ENCODE measurements around the gene ANKS1B. TPM values are rescaled to one million over a fixed set of nuclear protein-coding genes. Genes with fewer than 3 reads are reported as not detected.

The ANKS1B gene
- total and polyA plus RNA-seq, 2 of the 4 experiments (the other 2 are of a cell fraction), result 0.17 to 0.18 TPM

- Histone ChIP-seq H3K23ac (ENCODE audit: low read depth, low read length) (no peak overlapping the region), H2BK120ac (ENCODE audit: low read depth, low read length) (no peak overlapping the region), H2BK15ac (ENCODE audit: low read depth, low read length) (no peak overlapping the region), H3K27me3 (ENCODE audit: control insufficient read depth, insufficient read depth, low read length) (no peaks in the 10 kb centered on the region), H3K4me1 (ENCODE audit: control insufficient read depth, insufficient read depth, low read length) (no peaks in the 10 kb centered on the region), H2AK5ac (ENCODE audit: low read depth, low read length) (no peak overlapping the region), H3K36me3 (ENCODE audit: control insufficient read depth, insufficient read depth, low read length) (no peaks in the 10 kb centered on the region), H3K56ac (ENCODE audit: extremely low read depth, insufficient read depth, low read length) (no peak overlapping the region), H3K9ac (ENCODE audit: low read depth, low read length) (no peak overlapping the region), H4K20me1 (ENCODE audit: insufficient read depth, low read length) (no peaks in the 10 kb centered on the region), H2AK9ac (replicated peaks; ENCODE audit: low read depth, low read length, poor library complexity) (no peak overlapping the region), H4K8ac (ENCODE audit: low read depth in 2 of 2, low read length in 2 of 2) (no peak overlapping the region), H2AFZ (replicated peaks; ENCODE audit: low read length, poor library complexity) (no peak overlapping the region), H3K79me1 (ENCODE audit: low read depth in 1 of 2, low read length in 2 of 2) (no peaks in the 10 kb centered on the region), H2BK20ac (ENCODE audit: low read depth, low read length) (no peak overlapping the region), H3K27ac (ENCODE audit: insufficient read depth, low read length) (no peak overlapping the region), H3K9me1 (ENCODE audit: insufficient read depth, low read length) (no peaks in the 10 kb centered on the region), H2BK5ac (ENCODE audit: low read depth, low read length, poor library complexity, severe bottlenecking) (no peak overlapping the region), H3K4me3 (ENCODE audit: insufficient read depth, low read depth, low read length) (no peak overlapping the region), H3K14ac (replicated peaks; ENCODE audit: low read depth, low read length) (no peak overlapping the region), H3K4ac (ENCODE audit: low read depth, low read length) (no peak overlapping the region), H3K18ac (ENCODE audit: low read depth, low read length) (no peak overlapping the region), H3K9me3 (ENCODE audit: control insufficient read depth, insufficient read depth, low read length) (peaks cover 9% of the 10 kb centered on the region), H3K4me2 (ENCODE audit: low read depth, low read length) (no peak overlapping the region), H4K91ac (ENCODE audit: insufficient read depth, low read depth, low read length) (no peak overlapping the region), H4K5ac (ENCODE audit: low read depth, low read length) (no peak overlapping the region)
- no CpG with 5 or more reads among the region's 3 CpGs for WGBS, 2 experiments (ENCODE audit: extremely low coverage in 2 of 2, insufficient read length in 1 of 2)
- ChIA-PET CTCF (interaction anchor here (0.6 kb wide), 1 partner anchor 75 kb away, joined by 3 read pairs; no protein-coding TSS in a partner anchor), POLR2A (ENCODE audit: unreplicated experiment) (no interaction called here)
- dilution Hi-C loops (cut with HindIII; ENCODE audit: low sequenced_read_pairs, unreplicated experiment) (no loop called here), intact Hi-C loops (cut with micrococcal nuclease) (no loop called here), in situ Hi-C loops (cut with MboI; ENCODE audit: low sequenced_read_pairs) (no loop called here)
- TF ChIP-seq MXI1 (IDR thresholded peaks at IDR 0.05; ENCODE audit: borderline replicate concordance, low read depth, low read length), result no peak
- no peak for TF ChIP-seq RFX5 (IDR thresholded peaks at IDR 0.05; ENCODE audit: low read depth, low read length)
- TF ChIP-seq RCOR1 (IDR thresholded peaks at IDR 0.05; ENCODE audit: insufficient replicate concordance, low read length), result no peak
- no peak for TF ChIP-seq SMC3 (IDR thresholded peaks at IDR 0.05; ENCODE audit: low read depth, low read length)
- no peak for TF ChIP-seq MAZ (IDR thresholded peaks at IDR 0.05; ENCODE audit: borderline replicate concordance, low read depth, low read length)
- no peak for TF ChIP-seq RAD21 (IDR thresholded peaks at IDR 0.05; ENCODE audit: low read length)
- no peak for TF ChIP-seq POLR2A (IDR thresholded peaks at IDR 0.05; ENCODE audit: low read depth, low read length)
- no peak for TF ChIP-seq BHLHE40 (IDR thresholded peaks at IDR 0.05; ENCODE audit: low read depth, low read length)
- TF ChIP-seq MAFK (IDR thresholded peaks at IDR 0.05; ENCODE audit: low read depth, low read length), result no peak
- TF ChIP-seq NFE2L2 (IDR thresholded peaks at IDR 0.05; ENCODE audit: low read depth, low read length), result no peak
- TF ChIP-seq, protein P1, sequence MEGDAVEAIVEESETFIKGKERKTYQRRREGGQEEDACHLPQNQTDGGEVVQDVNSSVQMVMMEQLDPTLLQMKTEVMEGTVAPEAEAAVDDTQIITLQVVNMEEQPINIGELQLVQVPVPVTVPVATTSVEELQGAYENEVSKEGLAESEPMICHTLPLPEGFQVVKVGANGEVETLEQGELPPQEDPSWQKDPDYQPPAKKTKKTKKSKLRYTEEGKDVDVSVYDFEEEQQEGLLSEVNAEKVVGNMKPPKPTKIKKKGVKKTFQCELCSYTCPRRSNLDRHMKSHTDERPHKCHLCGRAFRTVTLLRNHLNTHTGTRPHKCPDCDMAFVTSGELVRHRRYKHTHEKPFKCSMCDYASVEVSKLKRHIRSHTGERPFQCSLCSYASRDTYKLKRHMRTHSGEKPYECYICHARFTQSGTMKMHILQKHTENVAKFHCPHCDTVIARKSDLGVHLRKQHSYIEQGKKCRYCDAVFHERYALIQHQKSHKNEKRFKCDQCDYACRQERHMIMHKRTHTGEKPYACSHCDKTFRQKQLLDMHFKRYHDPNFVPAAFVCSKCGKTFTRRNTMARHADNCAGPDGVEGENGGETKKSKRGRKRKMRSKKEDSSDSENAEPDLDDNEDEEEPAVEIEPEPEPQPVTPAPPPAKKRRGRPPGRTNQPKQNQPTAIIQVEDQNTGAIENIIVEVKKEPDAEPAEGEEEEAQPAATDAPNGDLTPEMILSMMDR (conservative IDR thresholded peaks at IDR 0.05; ENCODE audit: low read depth, low read length), result no peak
- no peak for TF ChIP-seq ELK1 (IDR thresholded peaks at IDR 0.05; ENCODE audit: borderline replicate concordance, low read depth, low read length)
- TF ChIP-seq CHD1 (IDR thresholded peaks at IDR 0.05; ENCODE audit: low read depth, low read length), result no peak
- TF ChIP-seq, protein P2, sequence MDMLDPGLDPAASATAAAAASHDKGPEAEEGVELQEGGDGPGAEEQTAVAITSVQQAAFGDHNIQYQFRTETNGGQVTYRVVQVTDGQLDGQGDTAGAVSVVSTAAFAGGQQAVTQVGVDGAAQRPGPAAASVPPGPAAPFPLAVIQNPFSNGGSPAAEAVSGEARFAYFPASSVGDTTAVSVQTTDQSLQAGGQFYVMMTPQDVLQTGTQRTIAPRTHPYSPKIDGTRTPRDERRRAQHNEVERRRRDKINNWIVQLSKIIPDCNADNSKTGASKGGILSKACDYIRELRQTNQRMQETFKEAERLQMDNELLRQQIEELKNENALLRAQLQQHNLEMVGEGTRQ (IDR thresholded peaks at IDR 0.05; ENCODE audit: low read depth, low read length), result no peak
- no peak for TF ChIP-seq FOS (IDR thresholded peaks at IDR 0.05; ENCODE audit: low read depth, low read length)
- no peak for TF ChIP-seq CEBPB (IDR thresholded peaks at IDR 0.05; ENCODE audit: low read depth, low read length)
- BruUV-seq (replicated peaks), result no TSS peak
- DNase-seq (no peak), ATAC-seq (ENCODE audit: low read depth) (no peak)
These were observed 571.0 kb downstream of the ANKS1B start for GRCh38 chr12:99413751-99414150.

Data from IMR-90 (cell line).